Kidney capillary endothelial cell (primary cell): ENCODE measurements around the gene ATP6V1G1.
"Not testable (repeated sequence)": the region's sequence is repeated elsewhere in the genome, so short reads cannot be mapped to it uniquely, and the experiment has no call there.

ENCODE experiments used
- DNase-seq: peaks from one replicate; pipeline ENCODE4 v3.0.0-alpha.2; 2018; ENCODE audit warnings: low spot score

ATP6V1G1 gene

GRCh38 chr9:114580609-114581193 lies 6.9 kb upstream of the ATP6V1G1 start:
- no peak for DNase-seq

- DNase-seq, result no peak
Measured at GRCh38 chr9:114583371-114584155, 4.0 kb upstream of the ATP6V1G1 start.

- DNase-seq, result no peak
Measured at GRCh38 chr9:114588210-114588609, 641 bp downstream of the ATP6V1G1 start.

- DNase-seq, result peak; percentile 22
Measured at GRCh38 chr9:114588651-114589526, 1.3 kb downstream of the ATP6V1G1 start.

GRCh38 chr9:114590328-114590727 lies 2.8 kb downstream of the ATP6V1G1 start:
- DNase-seq, result no peak

GRCh38 chr9:114591291-114591787 lies 3.8 kb downstream of the ATP6V1G1 start:
- no peak for DNase-seq

- no peak for DNase-seq
Measured at GRCh38 chr9:114591849-114592248, 4.3 kb downstream of the ATP6V1G1 start.

GRCh38 chr9:114592356-114592755 lies 4.8 kb downstream of the ATP6V1G1 start:
- DNase-seq, result peak; percentile 25

GRCh38 chr9:114594136-114594535 lies 6.6 kb downstream of the ATP6V1G1 start:
- DNase-seq, result no peak

GRCh38 chr9:114600502-114601248 lies 13.1 kb downstream of the ATP6V1G1 start:
- not testable (repeated sequence) for DNase-seq

GRCh38 chr9:114601787-114602186 lies 14.2 kb downstream of the ATP6V1G1 start:
- DNase-seq, result not testable (repeated sequence)

- DNase-seq, result no peak
Measured at GRCh38 chr9:114602620-114603019, 15.1 kb downstream of the ATP6V1G1 start.

- no peak for DNase-seq
Measured at GRCh38 chr9:114603248-114603647, 15.7 kb downstream of the ATP6V1G1 start.

GRCh38 chr9:114604989-114605388 lies 17.4 kb downstream of the ATP6V1G1 start:
- no peak for DNase-seq

- DNase-seq, result no peak
Measured at GRCh38 chr9:114606068-114606467, 18.5 kb downstream of the ATP6V1G1 start.

GRCh38 chr9:114606597-114607207 lies 19.1 kb downstream of the ATP6V1G1 start:
- no peak for DNase-seq

- no peak for DNase-seq
Measured at GRCh38 chr9:114607671-114608524, 20.3 kb downstream of the ATP6V1G1 start.

- no peak for DNase-seq
Measured at GRCh38 chr9:114608525-114608796, 20.9 kb downstream of the ATP6V1G1 start.

- DNase-seq, result peak; percentile 22
Measured at GRCh38 chr9:114611516-114612271, 24.1 kb downstream of the ATP6V1G1 start.
